GM18519 (cell line): ENCODE data around the gene OTUD3.

Experiments used
- ATAC-seq: cut with Tn5 transposase; IDR thresholded peaks from one replicate; pipeline ENCODE4 v1.9.1; 2021; ENCODE audit warnings: mild to moderate bottlenecking, moderate library complexity; ENCODE audit not compliant: unreplicated experiment, low FRiP score

Gene OTUD3

GRCh38 chr1:19942657-19943056 lies 60.5 kb downstream of the OTUD3 start:
- no peak for ATAC-seq

- no peak for ATAC-seq
Observed at GRCh38 chr1:19945914-19946313, 63.7 kb downstream of the OTUD3 start.

- no peak for ATAC-seq
Observed at GRCh38 chr1:19946331-19946751, 64.1 kb downstream of the OTUD3 start.

GRCh38 chr1:19946971-19947370 lies 64.8 kb downstream of the OTUD3 start:
- no peak for ATAC-seq

GRCh38 chr1:19949016-19949415 lies 66.8 kb downstream of the OTUD3 start:
- no peak for ATAC-seq

- ATAC-seq, result no peak
Observed at GRCh38 chr1:19954059-19954458, 71.9 kb downstream of the OTUD3 start.

- ATAC-seq, result no peak
Observed at GRCh38 chr1:19955534-19956170, 73.5 kb downstream of the OTUD3 start.

GRCh38 chr1:19957779-19958178 lies 75.6 kb downstream of the OTUD3 start:
- ATAC-seq, result no peak

GRCh38 chr1:19960591-19960990 lies 78.4 kb downstream of the OTUD3 start:
- ATAC-seq, result no peak
